PFSK-1 (cell line): Measurements from ENCODE around the gene KCNA1.

Experiments used
- FOXP2 ChIP-seq: optimal IDR thresholded peaks from 2 replicates; pipeline ENCODE3; 2011; ENCODE audit warnings: borderline replicate concordance, control low read depth, inconsistent platforms; ENCODE audit not compliant: insufficient read depth; ENCODE audit errors: extremely low read length, extremely low read depth
- POLR2AphosphoS5 ChIP-seq: IDR thresholded peaks from 2 replicates; pipeline ENCODE4 v1.6.1; 2012; ENCODE audit warnings: low read depth, mild to moderate bottlenecking, control low read depth, low read length, moderate library complexity
- SIN3A ChIP-seq: IDR thresholded peaks from 2 replicates; pipeline ENCODE4 v1.6.1; 2012; ENCODE audit warnings: mild to moderate bottlenecking, low read length, moderate library complexity, borderline replicate concordance; ENCODE audit not compliant: insufficient read depth
- TAF1 ChIP-seq: IDR thresholded peaks from 2 replicates; pipeline ENCODE4 v1.6.1; 2012; ENCODE audit warnings: low read length, control low read depth, borderline replicate concordance; ENCODE audit not compliant: insufficient read depth
- TF ChIP-seq, protein P1 (sequence below), 2 experiments: IDR thresholded peaks; 2 replicates each; pipeline versions ENCODE4 v1.6.1 to v1.8.0; 2011 to 2012; ENCODE audit warnings: low read depth in 2 of 2, low read length in 2 of 2, control low read depth in 1 of 2, inconsistent platforms in 1 of 2, mild to moderate bottlenecking in 1 of 2, moderate library complexity in 1 of 2; ENCODE audit not compliant: insufficient read depth in 1 of 2

The KCNA1 gene

GRCh38 chr12:4866299-4866698 is 43.4 kb upstream of the KCNA1 start:
- TF ChIP-seq POLR2AphosphoS5 (no peak), TAF1 (no peak), SIN3A (no peak), FOXP2 (no peak)
- TF ChIP-seq, protein P1, sequence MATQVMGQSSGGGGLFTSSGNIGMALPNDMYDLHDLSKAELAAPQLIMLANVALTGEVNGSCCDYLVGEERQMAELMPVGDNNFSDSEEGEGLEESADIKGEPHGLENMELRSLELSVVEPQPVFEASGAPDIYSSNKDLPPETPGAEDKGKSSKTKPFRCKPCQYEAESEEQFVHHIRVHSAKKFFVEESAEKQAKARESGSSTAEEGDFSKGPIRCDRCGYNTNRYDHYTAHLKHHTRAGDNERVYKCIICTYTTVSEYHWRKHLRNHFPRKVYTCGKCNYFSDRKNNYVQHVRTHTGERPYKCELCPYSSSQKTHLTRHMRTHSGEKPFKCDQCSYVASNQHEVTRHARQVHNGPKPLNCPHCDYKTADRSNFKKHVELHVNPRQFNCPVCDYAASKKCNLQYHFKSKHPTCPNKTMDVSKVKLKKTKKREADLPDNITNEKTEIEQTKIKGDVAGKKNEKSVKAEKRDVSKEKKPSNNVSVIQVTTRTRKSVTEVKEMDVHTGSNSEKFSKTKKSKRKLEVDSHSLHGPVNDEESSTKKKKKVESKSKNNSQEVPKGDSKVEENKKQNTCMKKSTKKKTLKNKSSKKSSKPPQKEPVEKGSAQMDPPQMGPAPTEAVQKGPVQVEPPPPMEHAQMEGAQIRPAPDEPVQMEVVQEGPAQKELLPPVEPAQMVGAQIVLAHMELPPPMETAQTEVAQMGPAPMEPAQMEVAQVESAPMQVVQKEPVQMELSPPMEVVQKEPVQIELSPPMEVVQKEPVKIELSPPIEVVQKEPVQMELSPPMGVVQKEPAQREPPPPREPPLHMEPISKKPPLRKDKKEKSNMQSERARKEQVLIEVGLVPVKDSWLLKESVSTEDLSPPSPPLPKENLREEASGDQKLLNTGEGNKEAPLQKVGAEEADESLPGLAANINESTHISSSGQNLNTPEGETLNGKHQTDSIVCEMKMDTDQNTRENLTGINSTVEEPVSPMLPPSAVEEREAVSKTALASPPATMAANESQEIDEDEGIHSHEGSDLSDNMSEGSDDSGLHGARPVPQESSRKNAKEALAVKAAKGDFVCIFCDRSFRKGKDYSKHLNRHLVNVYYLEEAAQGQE (IDR thresholded peaks at IDR 0.05; ENCODE audit: insufficient read depth in 1 of 2, low read depth in 2 of 2, low read length in 2 of 2): no peak

GRCh38 chr12:4867384-4867783 is 42.3 kb upstream of the KCNA1 start:
- TF ChIP-seq POLR2AphosphoS5: no peak
- TF ChIP-seq FOXP2: no peak
- TF ChIP-seq, protein P1 (IDR thresholded peaks at IDR 0.05; ENCODE audit: insufficient read depth in 1 of 2, low read depth in 2 of 2, low read length in 2 of 2): no peak
- TF ChIP-seq TAF1: no peak
- no peak for TF ChIP-seq SIN3A

DNA sequence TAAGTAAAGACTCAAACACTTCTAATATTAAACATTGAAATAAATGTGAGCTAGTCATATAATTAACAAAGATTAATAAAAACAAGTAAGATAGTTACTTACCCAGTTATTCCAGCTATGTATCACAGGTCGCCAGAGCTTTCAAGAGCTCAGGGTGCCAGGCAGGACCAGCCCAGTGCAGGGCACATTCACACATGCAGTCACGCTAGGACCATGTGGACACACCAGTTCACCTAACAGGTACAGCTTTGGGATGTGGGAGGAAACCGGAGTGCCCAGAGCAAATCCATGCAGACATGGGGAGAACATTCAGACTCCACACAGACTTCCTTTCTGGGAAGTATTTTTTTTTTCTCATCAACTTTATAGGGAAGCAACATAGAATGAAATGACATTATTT is 39.3 kb upstream of the KCNA1 start:
- TF ChIP-seq TAF1 (no peak), FOXP2 (no peak), POLR2AphosphoS5 (no peak), SIN3A (no peak)
- TF ChIP-seq, protein P1 (IDR thresholded peaks at IDR 0.05; ENCODE audit: insufficient read depth in 1 of 2, low read depth in 2 of 2, low read length in 2 of 2): no peak

GRCh38 chr12:4871514-4871913 is 38.2 kb upstream of the KCNA1 start:
- no peak for TF ChIP-seq SIN3A
- TF ChIP-seq TAF1: no peak
- TF ChIP-seq, protein P1 (IDR thresholded peaks at IDR 0.05; ENCODE audit: insufficient read depth in 1 of 2, low read depth in 2 of 2, low read length in 2 of 2): no peak
- TF ChIP-seq FOXP2: no peak
- TF ChIP-seq POLR2AphosphoS5: no peak

- TF ChIP-seq FOXP2: no peak
- no peak for TF ChIP-seq POLR2AphosphoS5
- no peak for TF ChIP-seq SIN3A
- no peak for TF ChIP-seq TAF1
- TF ChIP-seq, protein P1 (IDR thresholded peaks at IDR 0.05; ENCODE audit: insufficient read depth in 1 of 2, low read depth in 2 of 2, low read length in 2 of 2): no peak
Observed at GRCh38 chr12:4873947-4874346, 35.8 kb upstream of the KCNA1 start.
